Neural crest cell (in vitro differentiated cells): ENCODE results near the gene RNF17. TPM values are rescaled to one million over a fixed set of nuclear protein-coding genes. Genes with fewer than 3 reads are reported as not detected.

Source experiments
- DNase-seq: peaks from one replicate; pipeline ENCODE4 v3.0.0; 2021; ENCODE audit warnings: low read depth, mixed read lengths, low spot score
- H3K27ac Mint-ChIP-seq: one replicate; pipeline ENCODE4 v1.8.0; 2021; ENCODE audit warnings: mild to moderate bottlenecking, mixed read lengths; ENCODE audit not compliant: unreplicated experiment
- H3K27me3 Mint-ChIP-seq: 2 replicates; pipeline ENCODE4 v1.8.0; 2021; ENCODE audit warnings: low read depth, mild to moderate bottlenecking, mixed read lengths
- H3K36me3 Mint-ChIP-seq: 2 replicates; pipeline ENCODE4 v1.8.0; 2021; ENCODE audit warnings: low read depth, mild to moderate bottlenecking, mixed read lengths
- H3K4me1 Mint-ChIP-seq: 2 replicates; pipeline ENCODE4 v1.8.0; 2021; ENCODE audit warnings: mixed read lengths
- H3K4me3 Mint-ChIP-seq: one replicate; pipeline ENCODE4 v1.8.0; 2021; ENCODE audit warnings: mild to moderate bottlenecking, mixed read lengths
- H3K9me3 Mint-ChIP-seq: 2 replicates; pipeline ENCODE4 v1.8.0; 2021; ENCODE audit warnings: mixed read lengths
- CTCF ChIP-seq: fragments of 200-600 bp; sonication (generic); conservative IDR thresholded peaks from 2 replicates; pipeline ENCODE4 v1.5.0; 2021; ENCODE audit warnings: antibody characterized with exemption, mild to moderate bottlenecking
- total RNA-seq: library from RNA; stranded (reverse); gene quantifications from 2 replicates; pipeline ENCODE4 v1.2.1, GENCODE V29; 2021

RNF17 gene
- total RNA-seq, 1 donor from 2014 or later = not detected

GRCh38 chr13:24916464-24916863 lies 152.5 kb downstream of the RNF17 start:
- peaks cover 25% of the 10 kb centered on the region for H3K4me1 Mint-ChIP-seq
- TF ChIP-seq CTCF = no peak
- no peak overlapping the region for H3K4me3 Mint-ChIP-seq
- no peak for DNase-seq
- H3K27me3 Mint-ChIP-seq = no peaks in the 10 kb centered on the region
- H3K9me3 Mint-ChIP-seq = no peaks in the 10 kb centered on the region
- no peaks in the 10 kb centered on the region for H3K36me3 Mint-ChIP-seq
- no peak overlapping the region for H3K27ac Mint-ChIP-seq

DNA sequence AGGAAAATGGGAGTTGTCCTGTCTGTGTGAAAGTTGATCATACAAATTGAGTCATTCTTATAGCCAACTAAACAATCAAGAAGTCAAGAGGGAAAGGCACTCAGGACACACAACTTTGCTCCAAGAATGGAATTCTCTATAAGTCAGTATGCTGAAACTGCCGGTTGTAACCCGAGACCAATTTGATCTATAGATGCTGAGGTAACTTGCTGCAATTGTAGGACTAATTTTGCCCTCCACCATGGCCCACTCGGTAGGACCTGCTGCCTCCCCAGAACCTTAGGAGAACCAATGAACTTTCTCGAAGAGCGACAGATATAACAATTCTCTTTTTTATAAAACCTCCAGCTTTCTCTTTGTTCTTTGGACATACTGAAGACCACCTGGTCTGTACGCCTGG lies 157.0 kb downstream of the RNF17 start:
- H3K4me3 Mint-ChIP-seq = peak overlapping the region; percentile 94
- no peak for TF ChIP-seq CTCF
- no peaks in the 10 kb centered on the region for H3K9me3 Mint-ChIP-seq
- DNase-seq = no peak
- H3K27me3 Mint-ChIP-seq = peaks cover 2% of the 10 kb centered on the region
- no peaks in the 10 kb centered on the region for H3K36me3 Mint-ChIP-seq
- no peak overlapping the region for H3K27ac Mint-ChIP-seq
- H3K4me1 Mint-ChIP-seq = peaks cover 37% of the 10 kb centered on the region

- no peak for DNase-seq
- H3K36me3 Mint-ChIP-seq = no peaks in the 10 kb centered on the region
- H3K9me3 Mint-ChIP-seq = no peaks in the 10 kb centered on the region
- peak overlapping the region; percentile 94 for H3K4me3 Mint-ChIP-seq
- peaks cover 37% of the 10 kb centered on the region for H3K4me1 Mint-ChIP-seq
- TF ChIP-seq CTCF = no peak
- H3K27ac Mint-ChIP-seq = peak overlapping the region; percentile 98
- H3K27me3 Mint-ChIP-seq = peaks cover 2% of the 10 kb centered on the region
Measured at GRCh38 chr13:24921881-24922280, 157.9 kb downstream of the RNF17 start.

DNA sequence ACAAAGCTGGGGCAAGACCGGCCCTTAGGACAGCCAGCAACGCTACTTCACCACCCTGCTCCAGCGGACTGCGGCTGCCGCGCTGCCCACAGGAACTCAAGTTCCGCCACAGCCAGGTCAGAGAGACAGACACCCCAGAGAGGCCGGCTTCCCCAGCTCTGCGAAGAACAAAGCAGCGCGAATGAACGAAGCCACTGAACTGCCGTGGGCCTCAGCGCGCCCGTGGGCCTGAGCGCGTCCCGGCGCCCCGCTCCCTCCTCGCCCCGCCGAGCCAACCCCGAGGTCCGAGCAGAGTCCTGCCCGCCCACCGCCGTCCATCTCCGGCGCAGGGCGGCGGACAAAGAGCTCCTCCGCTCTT lies 158.4 kb downstream of the RNF17 start:
- H3K27ac Mint-ChIP-seq = peak overlapping the region; percentile 98
- no peaks in the 10 kb centered on the region for H3K9me3 Mint-ChIP-seq
- peaks cover 37% of the 10 kb centered on the region for H3K4me1 Mint-ChIP-seq
- TF ChIP-seq CTCF = no peak
- H3K4me3 Mint-ChIP-seq = peak overlapping the region; percentile 94
- no peaks in the 10 kb centered on the region for H3K36me3 Mint-ChIP-seq
- peaks cover 4% of the 10 kb centered on the region for H3K27me3 Mint-ChIP-seq
- no peak for DNase-seq

- Mint-ChIP-seq H3K9me3 (no peaks in the 10 kb centered on the region), H3K4me1 (peaks cover 37% of the 10 kb centered on the region), H3K36me3 (no peaks in the 10 kb centered on the region), H3K27ac (peak overlapping the region; percentile 98), H3K27me3 (peaks cover 9% of the 10 kb centered on the region), H3K4me3 (peak overlapping the region; percentile 94)
- peak; percentile 92 for DNase-seq
- TF ChIP-seq CTCF = peak; percentile 31
Measured at GRCh38 chr13:24922745-24923591, 159.0 kb downstream of the RNF17 start.
